ENCODE measurements around the gene FBH1.

DNA sequence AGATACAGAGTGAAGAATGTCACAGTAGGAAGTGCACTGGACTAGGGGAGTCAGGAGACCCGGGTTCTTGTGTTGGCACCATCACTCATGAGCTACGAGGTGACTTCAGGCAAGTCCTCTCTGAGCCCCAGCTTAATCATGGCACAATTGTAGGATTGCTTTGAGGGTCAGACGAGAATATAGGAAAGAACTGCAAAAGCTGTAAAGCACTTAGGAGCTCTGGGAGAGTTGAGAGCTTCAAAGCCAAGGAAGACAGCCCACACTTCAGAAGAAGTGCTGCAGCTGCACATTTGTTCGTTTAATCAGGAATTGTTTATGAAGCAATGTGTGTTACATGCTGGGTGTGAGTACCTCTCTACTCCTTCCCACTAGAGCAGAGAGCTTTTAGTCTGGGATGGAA lies 4.4 kb downstream of the FBH1 start:
- TF ChIP-seq DIDO1 (tag; IDR thresholded peaks at IDR 0.05; ENCODE audit: low read depth) (no peak), MAFF (IDR thresholded peaks at IDR 0.05; ENCODE audit: low read length) (no peak), SIN3A (IDR thresholded peaks at IDR 0.05; ENCODE audit: borderline replicate concordance in 2 of 2, control insufficient read depth in 1 of 2, low read depth in 2 of 2, low read length in 2 of 2) (no peak), ELF1 (tag; IDR thresholded peaks at IDR 0.05) (no peak)
- TF ChIP-seq, protein P1, sequence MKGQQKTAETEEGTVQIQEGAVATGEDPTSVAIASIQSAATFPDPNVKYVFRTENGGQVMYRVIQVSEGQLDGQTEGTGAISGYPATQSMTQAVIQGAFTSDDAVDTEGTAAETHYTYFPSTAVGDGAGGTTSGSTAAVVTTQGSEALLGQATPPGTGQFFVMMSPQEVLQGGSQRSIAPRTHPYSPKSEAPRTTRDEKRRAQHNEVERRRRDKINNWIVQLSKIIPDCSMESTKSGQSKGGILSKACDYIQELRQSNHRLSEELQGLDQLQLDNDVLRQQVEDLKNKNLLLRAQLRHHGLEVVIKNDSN (CRISPR knock-in tag; IDR thresholded peaks at IDR 0.05), result no peak
- TF ChIP-seq, protein P2, sequence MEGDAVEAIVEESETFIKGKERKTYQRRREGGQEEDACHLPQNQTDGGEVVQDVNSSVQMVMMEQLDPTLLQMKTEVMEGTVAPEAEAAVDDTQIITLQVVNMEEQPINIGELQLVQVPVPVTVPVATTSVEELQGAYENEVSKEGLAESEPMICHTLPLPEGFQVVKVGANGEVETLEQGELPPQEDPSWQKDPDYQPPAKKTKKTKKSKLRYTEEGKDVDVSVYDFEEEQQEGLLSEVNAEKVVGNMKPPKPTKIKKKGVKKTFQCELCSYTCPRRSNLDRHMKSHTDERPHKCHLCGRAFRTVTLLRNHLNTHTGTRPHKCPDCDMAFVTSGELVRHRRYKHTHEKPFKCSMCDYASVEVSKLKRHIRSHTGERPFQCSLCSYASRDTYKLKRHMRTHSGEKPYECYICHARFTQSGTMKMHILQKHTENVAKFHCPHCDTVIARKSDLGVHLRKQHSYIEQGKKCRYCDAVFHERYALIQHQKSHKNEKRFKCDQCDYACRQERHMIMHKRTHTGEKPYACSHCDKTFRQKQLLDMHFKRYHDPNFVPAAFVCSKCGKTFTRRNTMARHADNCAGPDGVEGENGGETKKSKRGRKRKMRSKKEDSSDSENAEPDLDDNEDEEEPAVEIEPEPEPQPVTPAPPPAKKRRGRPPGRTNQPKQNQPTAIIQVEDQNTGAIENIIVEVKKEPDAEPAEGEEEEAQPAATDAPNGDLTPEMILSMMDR (IDR thresholded peaks at IDR 0.05 in 2 of 3, conservative IDR thresholded peaks at IDR 0.05 in 1 of 3; ENCODE audit: insufficient read depth in 2 of 3, low read depth in 1 of 3, low read length in 3 of 3), result no peak

Measured in K562 (cell line).